GM12872 (cell line): ENCODE results near the gene HIPK2.

ENCODE experiments used
- CTCF ChIP-seq: IDR thresholded peaks from 3 replicates; pipeline ENCODE4 v1.5.1; 2011; ENCODE audit warnings: low read depth, mild to moderate bottlenecking, low read length, moderate library complexity; ENCODE audit not compliant: insufficient read depth

Gene HIPK2

GRCh38 chr7:139739863-139740597 is 37.8 kb downstream of the HIPK2 start:
- TF ChIP-seq CTCF: no peak

- TF ChIP-seq CTCF: no peak
These were observed 39.0 kb downstream of the HIPK2 start for GRCh38 chr7:139738772-139739171.

- no peak for TF ChIP-seq CTCF
These were observed 39.7 kb downstream of the HIPK2 start for GRCh38 chr7:139738101-139738489.

GRCh38 chr7:139737221-139738100 is 40.3 kb downstream of the HIPK2 start:
- no peak for TF ChIP-seq CTCF

- no peak for TF ChIP-seq CTCF
These were observed 41.7 kb downstream of the HIPK2 start for GRCh38 chr7:139735912-139736595.

- TF ChIP-seq CTCF: no peak
These were observed 42.3 kb downstream of the HIPK2 start for GRCh38 chr7:139735466-139735865.

- no peak for TF ChIP-seq CTCF
These were observed 43.4 kb downstream of the HIPK2 start for GRCh38 chr7:139734395-139734794.
